H1 (cell line): ENCODE measurements around the gene BIRC5. TPM values are rescaled to one million over a fixed set of nuclear protein-coding genes. Genes with fewer than 3 reads are reported as not detected.

ENCODE experiments used
- CTCF ChIA-PET: fragments of 300-600 bp; sonication (Branson Sonifier 250); formaldehyde crosslinking; loops from one replicate; lab custom pipeline; 2021; ENCODE audit not compliant: partially characterized antibody; lab: Charles Lee
- POLR2A ChIA-PET: fragments of 300-600 bp; sonication (Branson Sonifier 250); formaldehyde crosslinking; loops from one replicate; lab custom pipeline; 2021; ENCODE audit warnings: inconsistent platforms; ENCODE audit not compliant: partially characterized antibody; lab: Charles Lee
- DNase-seq, 2 experiments: peaks; one replicate each; pipeline versions ENCODE4 v3.0.0 to v3.0.0-alpha.2; 2010 to 2022; ENCODE audit warnings: low spot score in 2 of 2, low read depth in 1 of 2, mixed read lengths in 1 of 2
- FAIRE-seq: peaks from 2 replicates; lab custom pipeline; 2011; peaks lifted over from hg19 to GRCh38; lab: Jason Lieb, UNC
- H2AFZ ChIP-seq: 2 replicates; pipeline ENCODE4 v1.8.1; 2012; ENCODE audit warnings: low read length, inconsistent platforms
- H2AK5ac ChIP-seq: 2 replicates; pipeline ENCODE4 v1.6.1; 2013; ENCODE audit warnings: low read depth, low read length
- H2BK120ac ChIP-seq: replicated peaks from 2 replicates; pipeline ENCODE3; 2013; ENCODE audit warnings: low read depth, low read length, inconsistent platforms
- H2BK12ac ChIP-seq: 2 replicates; pipeline ENCODE4 v1.6.1; 2013; ENCODE audit warnings: low read depth, low read length
- H2BK15ac ChIP-seq: 2 replicates; pipeline ENCODE4 v1.6.1; 2013; ENCODE audit warnings: low read length
- H2BK20ac ChIP-seq: 2 replicates; pipeline ENCODE4 v1.6.1; 2013; ENCODE audit warnings: low read length
- H2BK5ac ChIP-seq: 2 replicates; pipeline ENCODE4 v1.6.1; 2013; ENCODE audit warnings: low read depth, low read length
- H3K14ac ChIP-seq: 2 replicates; pipeline ENCODE4 v1.6.1; 2013; ENCODE audit warnings: inconsistent platforms; ENCODE audit not compliant: insufficient read length
- H3K18ac ChIP-seq: 2 replicates; pipeline ENCODE4 v1.6.1; 2013; ENCODE audit warnings: low read length; ENCODE audit errors: extremely low read depth
- H3K23ac ChIP-seq: 2 replicates; pipeline ENCODE4 v1.6.1; 2013; ENCODE audit warnings: inconsistent platforms; ENCODE audit not compliant: insufficient read length
- H3K23me2 ChIP-seq: 2 replicates; pipeline ENCODE4 v1.6.1; 2013; ENCODE audit warnings: low read depth, low read length
- H3K27ac ChIP-seq: 2 replicates; pipeline ENCODE4 v1.6.1; 2011; ENCODE audit warnings: low read depth, low read length, inconsistent platforms
- H3K27me3 ChIP-seq, 4 experiments: replicated peaks in 1 of 4; 1 replicate in 1 of 4; 2 replicates in 3 of 4; pipeline versions ENCODE4 v1.6.1 to v1.8.1; 2011 to 2013; ENCODE audit warnings: low read length in 3 of 4, mild to moderate bottlenecking in 3 of 4, inconsistent platforms in 2 of 4, mixed read lengths in 2 of 4, moderate library complexity in 1 of 4; ENCODE audit not compliant: control insufficient read depth in 3 of 4, insufficient read depth in 3 of 4; ENCODE audit errors: extremely low read depth in 1 of 4
- H3K36me3 ChIP-seq, 4 experiments: 2 replicates each; pipeline versions ENCODE4 v1.6.1 to v1.8.1; 2011 to 2013; ENCODE audit warnings: mild to moderate bottlenecking in 4 of 4, low read length in 3 of 4, moderate library complexity in 2 of 4, control low read depth in 1 of 4, inconsistent platforms in 1 of 4; ENCODE audit not compliant: insufficient read depth in 4 of 4, control insufficient read depth in 2 of 4
- H3K4ac ChIP-seq: replicated peaks from 2 replicates; pipeline ENCODE3; 2013; ENCODE audit warnings: low read length, low read depth, mixed read lengths, inconsistent platforms; ENCODE audit not compliant: insufficient read length
- H3K4me1 ChIP-seq, 4 experiments: replicated peaks in 1 of 4; 1 replicate in 1 of 4; 2 replicates in 3 of 4; pipeline versions ENCODE4 v1.6.1 to v1.8.1; 2011 to 2013; ENCODE audit warnings: low read length in 3 of 4, inconsistent platforms in 2 of 4, mixed read lengths in 1 of 4; ENCODE audit not compliant: insufficient read depth in 4 of 4, control insufficient read depth in 3 of 4
- H3K4me2 ChIP-seq, 2 experiments: 2 replicates each; pipeline versions ENCODE4 v1.6.1 to v1.8.1; 2011 to 2013; ENCODE audit warnings: low read depth in 2 of 2, low read length in 2 of 2, control low read depth in 1 of 2, inconsistent platforms in 1 of 2, mild to moderate bottlenecking in 1 of 2; ENCODE audit not compliant: insufficient read depth in 1 of 2
- H3K4me3 ChIP-seq, 4 experiments: fragments of 200-600, 300-600 bp in 1 of 4; sonication (generic), shearing (Covaris generic), sonication (Bioruptor Twin) in 1 of 4; 2 replicates each; pipeline versions ENCODE4 v1.5.1 to v1.8.1; 2011 to 2016; ENCODE audit warnings: low read length in 4 of 4, low read depth in 3 of 4, control low read depth in 2 of 4, inconsistent platforms in 2 of 4, mild to moderate bottlenecking in 2 of 4, mixed read lengths in 1 of 4, moderate library complexity in 1 of 4; ENCODE audit not compliant: insufficient read depth in 2 of 4; ENCODE audit errors: extremely low read depth in 1 of 4
- H3K56ac ChIP-seq: replicated peaks from 2 replicates; pipeline ENCODE3; 2013; ENCODE audit warnings: low read depth, mild to moderate bottlenecking, mixed read lengths, low read length, inconsistent platforms; ENCODE audit not compliant: insufficient read length
- H3K79me1 ChIP-seq: 2 replicates; pipeline ENCODE4 v1.6.1; 2013; ENCODE audit warnings: low read depth, low read length, control low read depth
- H3K79me2 ChIP-seq, 2 experiments: 2 replicates each; pipeline versions ENCODE4 v1.6.1 to v1.8.1; 2012 to 2013; ENCODE audit warnings: low read length in 2 of 2, mild to moderate bottlenecking in 2 of 2, inconsistent platforms in 1 of 2; ENCODE audit not compliant: insufficient read depth in 2 of 2, control insufficient read depth in 1 of 2
- H3K9ac ChIP-seq, 4 experiments: replicated peaks in 1 of 4; 1 replicate in 1 of 4; 2 replicates in 3 of 4; pipeline versions ENCODE4 v1.6.1 to v1.8.1; 2011 to 2013; ENCODE audit warnings: low read depth in 3 of 4, low read length in 3 of 4, control low read depth in 2 of 4, mild to moderate bottlenecking in 2 of 4, moderate library complexity in 2 of 4, inconsistent platforms in 1 of 4; ENCODE audit errors: extremely low read depth in 1 of 4
- H3K9me3 ChIP-seq, 2 experiments: 2 replicates each; pipeline versions ENCODE4 v1.6.1 to v1.8.1; 2012 to 2013; ENCODE audit warnings: mild to moderate bottlenecking in 2 of 2, moderate library complexity in 2 of 2, control low read depth in 1 of 2, inconsistent platforms in 1 of 2, low read depth in 1 of 2, low read length in 1 of 2, mixed read lengths in 1 of 2; ENCODE audit not compliant: insufficient read depth in 2 of 2
- H4K20me1 ChIP-seq, 2 experiments: replicated peaks in 1 of 2; 2 replicates each; pipeline versions ENCODE3 to v1.8.1; 2011 to 2013; ENCODE audit warnings: inconsistent platforms in 2 of 2, low read length in 2 of 2, mild to moderate bottlenecking in 1 of 2; ENCODE audit not compliant: insufficient read depth in 2 of 2, control insufficient read depth in 1 of 2
- H4K5ac ChIP-seq: 2 replicates; pipeline ENCODE4 v1.6.1; 2013; ENCODE audit warnings: low read length, low read depth, mixed read lengths, inconsistent platforms; ENCODE audit not compliant: insufficient read length
- H4K8ac ChIP-seq: 2 replicates; pipeline ENCODE4 v1.8.0; 2013; ENCODE audit warnings: mild to moderate bottlenecking, moderate library complexity, low read length, inconsistent platforms; ENCODE audit not compliant: insufficient read depth; ENCODE audit errors: extremely low read depth
- H4K91ac ChIP-seq: replicated peaks from 2 replicates; pipeline ENCODE3; 2013; ENCODE audit warnings: low read length, mixed read lengths, inconsistent platforms; ENCODE audit not compliant: insufficient read length
- BRCA1 ChIP-seq: IDR thresholded peaks from 2 replicates; pipeline ENCODE4 v1.6.1; 2012; ENCODE audit warnings: low read depth, low read length, improper control_type of control experiment
- CEBPB ChIP-seq: IDR thresholded peaks from 2 replicates; pipeline ENCODE4 v1.6.1; 2012; ENCODE audit warnings: low read depth, low read length
- JUND ChIP-seq: IDR thresholded peaks from 2 replicates; pipeline ENCODE4 v1.6.1; 2011; ENCODE audit warnings: mild to moderate bottlenecking, improper control_type of control experiment, low read length
- KDM4A ChIP-seq: IDR thresholded peaks from one replicate; pipeline ENCODE4 v1.7.1; 2012; ENCODE audit warnings: low read depth, mild to moderate bottlenecking, moderate library complexity, low read length, inconsistent platforms; ENCODE audit not compliant: severe bottlenecking
- MAFK ChIP-seq: IDR thresholded peaks from 2 replicates; pipeline ENCODE4 v1.6.1; 2012; ENCODE audit warnings: low read depth, mild to moderate bottlenecking, improper control_type of control experiment, low read length
- NANOG ChIP-seq: IDR thresholded peaks from 2 replicates; pipeline ENCODE4 v1.6.1; 2011; ENCODE audit warnings: low read length, low read depth, mild to moderate bottlenecking, inconsistent platforms; ENCODE audit not compliant: insufficient read depth, poor library complexity, severe bottlenecking
- RNF2 ChIP-seq: fragments of 200-900, 300-1000 bp; sonication (generic); IDR thresholded peaks from 2 replicates; pipeline ENCODE4 v1.7.1; 2016; ENCODE audit warnings: borderline replicate concordance, low read depth, mild to moderate bottlenecking, antibody characterized with exemption, low read length; ENCODE audit not compliant: poor library complexity, severe bottlenecking; ENCODE audit errors: missing control alignments
- RXRA ChIP-seq: IDR thresholded peaks from 2 replicates; pipeline ENCODE4 v1.6.1; 2011; ENCODE audit warnings: low read depth, mild to moderate bottlenecking, low read length, moderate library complexity; ENCODE audit not compliant: insufficient read depth
- TAF7 ChIP-seq: optimal IDR thresholded peaks from 2 replicates; pipeline ENCODE3; 2011; ENCODE audit warnings: low read depth, mild to moderate bottlenecking, inconsistent platforms, low read length, moderate library complexity, borderline replicate concordance
- WGBS, 2 experiments: shearing (Covaris generic) in 1 of 2; methylation state at CpG; one replicate each; pipeline versions ENCODE4 v1.1.6 to v1.1.7; 2013 to 2015; ENCODE audit warnings: low lambda C conversion rate in 2 of 2, mixed read lengths in 2 of 2, inconsistent platforms in 1 of 2, low coverage in 1 of 2, missing lambda C conversion rate in 1 of 2; ENCODE audit not compliant: insufficient replicate concordance in 2 of 2, insufficient coverage in 1 of 2, insufficient read length in 1 of 2; ENCODE audit errors: extremely low coverage in 1 of 2, missing lambda C conversion rate in 1 of 2; 5-methylcytosine and 5-hydroxymethylcytosine counted together
- polyA plus RNA-seq, 7 experiments: library from polyadenylated mRNA; depleted of rRNA in 3 of 7; stranded (reverse) in 5 of 7; unstranded in 2 of 7; fragments of >200 nt in 5 of 7; fragments of 200-250 nt in 2 of 7; gene quantifications; 1 replicate in 5 of 7; 2 replicates in 1 of 7; 4 replicates in 1 of 7; pipeline versions ENCODE4 v1.2.1 to v1.2.3, GENCODE V29; 2011 to 2013; ENCODE audit warnings: missing spikeins in 2 of 7, mixed read lengths in 2 of 7
- total RNA-seq: library from RNA; stranded (reverse); fragmentation: NEBNext Ultra II Directional; extraction: Animal tissue kit (Norgen Biotek cat#: 25700); gene quantifications from 2 replicates; pipeline ENCODE4 v1.2.1, GENCODE V29; 2021
- TF ChIP-seq, protein P1 (sequence below), 3 experiments: IDR thresholded peaks; 1 replicate in 2 of 3; 2 replicates in 1 of 3; pipeline versions ENCODE4 v1.5.1 to v1.6.1; 2011; ENCODE audit warnings: low read length in 3 of 3, mild to moderate bottlenecking in 3 of 3, inconsistent platforms in 2 of 3, low read depth in 1 of 3, moderate library complexity in 1 of 3; ENCODE audit not compliant: insufficient read depth in 1 of 3; ENCODE audit errors: control extremely low read depth in 1 of 3

The BIRC5 gene
- total and polyA plus RNA-seq, 2 of the 8 experiments (the other 6 are each of a cell fraction or from before 2014, with no cell fraction given), result 42.2 to 108 TPM

GRCh38 chr17:78211032-78211431 lies 3.0 kb upstream of the BIRC5 start:
- Histone ChIP-seq H3K18ac (no peak overlapping the region), H3K9ac (no peak overlapping the region), H2BK12ac (no peak overlapping the region), H3K36me3 (peaks cover 0 to under 1% (median 0%) of the 10 kb centered on the region in 4 experiments; a peak in 1 of 8 replicates), H3K9me3 (no peaks in the 10 kb centered on the region), H2AK5ac (no peak overlapping the region), H3K79me2 (peaks cover 6 to 17% of the 10 kb centered on the region in 2 experiments), H4K5ac (no peak overlapping the region), H2BK5ac (no peak overlapping the region), H4K91ac (no peak overlapping the region), H3K27me3 (no peaks in the 10 kb centered on the region), H4K8ac (no peak overlapping the region), H3K4me2 (no peak overlapping the region), H3K56ac (no peak overlapping the region), H3K23ac (no peak overlapping the region), H2BK15ac (no peak overlapping the region), H3K23me2 (peaks cover 4% of the 10 kb centered on the region; the same call in 1 of the 2 replicates), H2BK120ac (no peak overlapping the region), H3K79me1 (peaks cover 4% of the 10 kb centered on the region), H4K20me1 (no peaks in the 10 kb centered on the region), H3K4me3 (no peak overlapping the region), H3K27ac (no peak overlapping the region), H2BK20ac (no peak overlapping the region), H2AFZ (no peak overlapping the region), H3K4me1 (peaks cover 0 to 4% (median 1%) of the 10 kb centered on the region in 4 experiments; a peak in 4 of 7 replicates), H3K14ac (no peak overlapping the region), H3K4ac (no peak overlapping the region)
- no peak for FAIRE-seq
- ChIA-PET POLR2A (interaction anchor here (1.7 kb wide), 1 partner anchor 38 kb away, joined by 3 read pairs; no protein-coding TSS in a partner anchor), CTCF (interaction anchor here (0.9 kb wide), 1 partner anchor 40 kb away, joined by 3 read pairs; no protein-coding TSS in a partner anchor)
- no peak for DNase-seq
- 95% methylated on average over 11 of the region's 11 CpGs; no CpG with 5 or more reads in 1 of the 2 experiments for WGBS, 2 experiments
- TF ChIP-seq RNF2 (no peak), KDM4A (no peak), JUND (no peak), NANOG (no peak), BRCA1 (no peak), TAF7 (no peak), CEBPB (no peak), RXRA (no peak), MAFK (no peak)
- TF ChIP-seq, protein P1, sequence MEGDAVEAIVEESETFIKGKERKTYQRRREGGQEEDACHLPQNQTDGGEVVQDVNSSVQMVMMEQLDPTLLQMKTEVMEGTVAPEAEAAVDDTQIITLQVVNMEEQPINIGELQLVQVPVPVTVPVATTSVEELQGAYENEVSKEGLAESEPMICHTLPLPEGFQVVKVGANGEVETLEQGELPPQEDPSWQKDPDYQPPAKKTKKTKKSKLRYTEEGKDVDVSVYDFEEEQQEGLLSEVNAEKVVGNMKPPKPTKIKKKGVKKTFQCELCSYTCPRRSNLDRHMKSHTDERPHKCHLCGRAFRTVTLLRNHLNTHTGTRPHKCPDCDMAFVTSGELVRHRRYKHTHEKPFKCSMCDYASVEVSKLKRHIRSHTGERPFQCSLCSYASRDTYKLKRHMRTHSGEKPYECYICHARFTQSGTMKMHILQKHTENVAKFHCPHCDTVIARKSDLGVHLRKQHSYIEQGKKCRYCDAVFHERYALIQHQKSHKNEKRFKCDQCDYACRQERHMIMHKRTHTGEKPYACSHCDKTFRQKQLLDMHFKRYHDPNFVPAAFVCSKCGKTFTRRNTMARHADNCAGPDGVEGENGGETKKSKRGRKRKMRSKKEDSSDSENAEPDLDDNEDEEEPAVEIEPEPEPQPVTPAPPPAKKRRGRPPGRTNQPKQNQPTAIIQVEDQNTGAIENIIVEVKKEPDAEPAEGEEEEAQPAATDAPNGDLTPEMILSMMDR (IDR thresholded peaks at IDR 0.05; ENCODE audit: control extremely low read depth in 1 of 3, insufficient read depth in 1 of 3, low read depth in 1 of 3, low read length in 3 of 3), result no peak
